NOMO-1 treated with dmso at 0.1 percent for 144 hours (cell line): ENCODE data around the gene ZNRF3.
A peak's percentile ranks its signal among the peaks of the same experiment; 100 is the strongest.

Experiments
- DNase-seq: peaks from one replicate; lab custom pipeline; 2025; ENCODE audit not compliant: unreplicated experiment; lab: John Stamatoyannopoulos, UW

The ZNRF3 gene

DNA sequence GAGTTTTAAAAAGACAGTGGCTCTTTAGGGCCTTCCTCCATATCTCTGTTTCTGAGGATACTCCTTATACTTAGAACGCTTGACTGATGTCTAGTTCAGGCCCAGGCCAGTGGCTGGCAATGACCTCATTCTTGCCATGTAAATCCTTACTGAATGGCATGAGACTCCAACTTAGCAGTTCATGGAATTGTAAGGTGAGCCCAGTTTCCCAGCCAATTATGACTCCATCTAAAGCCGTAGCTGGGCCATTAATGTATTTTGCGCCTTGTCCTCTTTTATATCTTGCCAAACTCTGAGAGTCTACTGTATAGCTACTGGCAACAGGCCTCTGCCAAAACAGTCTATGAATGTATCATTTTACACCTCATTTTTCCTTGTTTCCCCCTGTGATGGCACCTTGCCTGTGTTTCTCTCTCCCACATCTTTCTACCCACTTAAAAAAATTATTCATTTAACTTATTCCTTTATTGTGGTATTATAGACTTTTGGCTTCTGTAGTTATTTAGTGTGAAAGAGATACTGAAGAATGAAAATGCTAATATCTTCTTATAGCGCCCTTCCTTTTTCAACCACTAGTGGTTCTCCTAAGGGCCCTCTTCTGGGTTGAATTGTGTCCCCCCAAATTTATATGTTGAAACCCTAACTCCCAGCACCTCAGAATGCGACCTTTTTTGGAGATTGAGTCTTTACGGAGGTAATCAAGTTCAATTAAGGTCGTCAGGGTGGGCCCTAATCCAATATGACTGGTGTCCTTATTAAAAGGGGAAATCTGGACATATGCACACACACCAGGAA is 67.4 kb downstream of the ZNRF3 start:
- DNase-seq, result no peak

GRCh38 chr22:28951530-28951929 is 68.2 kb downstream of the ZNRF3 start:
- DNase-seq, result no peak

GRCh38 chr22:28951969-28952521 is 68.7 kb downstream of the ZNRF3 start:
- no peak for DNase-seq

GRCh38 chr22:28952857-28953256 is 69.5 kb downstream of the ZNRF3 start:
- no peak for DNase-seq

DNA sequence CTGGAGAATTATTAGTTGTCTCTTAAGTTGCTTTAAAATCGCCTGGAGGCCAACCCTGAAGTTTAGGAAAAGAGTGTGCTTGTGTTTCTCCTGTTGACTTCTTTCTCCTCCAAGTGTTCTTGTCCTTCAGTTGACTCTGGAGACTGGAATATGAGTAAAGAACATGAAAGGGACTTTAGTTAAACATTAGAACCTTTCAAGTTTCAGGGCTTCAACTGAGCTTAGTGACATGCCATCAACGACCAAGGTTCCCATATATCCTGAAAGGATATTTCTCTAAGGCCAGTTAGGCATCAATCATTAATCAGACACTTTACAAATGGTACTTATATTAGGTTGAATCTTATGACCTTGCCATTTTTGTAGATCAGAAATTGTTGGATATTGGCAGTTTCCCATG is 70.0 kb downstream of the ZNRF3 start:
- DNase-seq, result no peak

DNA sequence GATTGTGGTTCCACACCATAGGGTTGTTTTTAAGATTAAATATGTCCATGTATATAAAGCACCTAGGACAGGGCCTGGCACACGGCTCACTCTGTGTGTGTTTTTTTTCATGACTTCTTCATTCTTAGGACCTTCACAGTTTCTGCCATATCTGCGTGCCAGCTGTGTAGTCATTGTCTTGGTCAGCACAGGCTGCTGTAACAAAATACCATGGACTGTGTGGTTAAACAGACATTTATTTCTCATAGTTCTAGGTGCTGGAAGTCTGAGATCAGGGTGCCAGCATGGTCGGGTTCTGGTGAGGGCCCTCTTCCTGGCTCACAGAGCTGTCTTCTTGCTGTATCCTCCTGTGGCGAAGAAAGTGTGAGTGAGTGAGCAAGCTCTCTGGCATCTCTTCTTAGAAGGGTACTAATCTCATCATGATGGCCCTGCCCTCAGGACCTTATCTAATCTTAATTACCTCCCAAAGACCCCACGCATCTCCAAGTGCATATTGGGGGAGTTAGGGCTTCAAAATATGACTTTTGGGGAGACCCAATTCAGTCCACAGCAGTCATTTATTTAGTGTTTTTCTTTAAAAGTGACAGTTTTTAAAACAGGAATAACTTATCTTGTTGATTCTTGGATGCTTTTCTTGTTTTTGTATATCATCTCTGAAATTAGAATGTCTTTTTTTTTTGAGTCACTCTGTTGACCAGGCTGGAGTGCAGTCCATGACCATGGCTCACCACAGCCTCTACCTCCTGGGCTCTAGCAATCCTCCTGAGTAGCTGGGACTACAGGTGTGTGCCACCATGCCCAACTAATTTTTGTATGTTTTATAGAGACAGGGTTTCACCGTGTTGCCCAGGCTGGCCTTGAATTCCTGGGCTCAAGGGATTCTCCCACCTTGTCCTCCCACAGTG is 70.9 kb downstream of the ZNRF3 start:
- no peak for DNase-seq

GRCh38 chr22:28955817-28956216 is 72.4 kb downstream of the ZNRF3 start:
- peak; percentile 44 for DNase-seq

- no peak for DNase-seq
Measured at GRCh38 chr22:28956506-28956905, 73.1 kb downstream of the ZNRF3 start.

DNA sequence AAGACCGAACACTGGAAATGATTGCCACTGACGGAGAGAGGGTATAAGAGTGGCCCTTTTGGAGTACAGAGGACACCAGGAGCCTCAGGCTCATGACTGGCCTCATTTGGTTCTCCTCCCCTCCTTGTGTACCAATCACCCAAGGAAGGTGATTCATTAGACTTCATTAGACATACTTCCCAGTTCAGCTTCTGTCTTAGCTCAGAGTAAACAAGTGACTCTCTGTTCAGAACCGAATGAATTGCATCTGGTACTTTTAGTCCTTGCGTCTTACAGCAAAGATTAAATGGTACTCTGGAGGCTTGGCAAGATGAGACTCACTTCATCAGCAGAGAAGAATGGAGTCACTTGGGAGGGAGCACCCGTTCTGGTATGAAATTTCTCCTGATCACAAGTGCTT is 75.2 kb downstream of the ZNRF3 start:
- DNase-seq, result no peak

- DNase-seq, result no peak
Measured at GRCh38 chr22:28962042-28962554, 78.7 kb downstream of the ZNRF3 start.

DNA sequence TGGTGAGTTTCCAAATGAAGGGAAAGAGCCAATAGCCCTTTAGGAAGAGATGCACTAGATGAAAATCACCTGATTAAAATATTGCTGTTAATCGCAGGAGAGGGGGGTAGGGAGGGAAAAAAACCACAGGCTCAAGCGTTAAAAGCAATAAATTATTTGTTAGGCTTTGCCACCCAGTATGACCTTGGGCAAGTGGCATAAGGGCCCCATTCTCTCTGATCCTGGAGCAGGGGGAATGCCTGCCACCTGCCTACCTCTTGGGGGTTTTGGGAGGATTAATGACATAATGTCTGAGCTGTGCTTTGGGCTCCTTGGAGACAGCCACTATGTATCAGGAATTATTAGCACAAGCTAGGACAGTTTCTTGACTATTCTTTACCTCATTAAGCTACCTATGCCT is 80.0 kb downstream of the ZNRF3 start:
- DNase-seq, result no peak

GRCh38 chr22:28967163-28967665 is 83.8 kb downstream of the ZNRF3 start:
- no peak for DNase-seq

DNA sequence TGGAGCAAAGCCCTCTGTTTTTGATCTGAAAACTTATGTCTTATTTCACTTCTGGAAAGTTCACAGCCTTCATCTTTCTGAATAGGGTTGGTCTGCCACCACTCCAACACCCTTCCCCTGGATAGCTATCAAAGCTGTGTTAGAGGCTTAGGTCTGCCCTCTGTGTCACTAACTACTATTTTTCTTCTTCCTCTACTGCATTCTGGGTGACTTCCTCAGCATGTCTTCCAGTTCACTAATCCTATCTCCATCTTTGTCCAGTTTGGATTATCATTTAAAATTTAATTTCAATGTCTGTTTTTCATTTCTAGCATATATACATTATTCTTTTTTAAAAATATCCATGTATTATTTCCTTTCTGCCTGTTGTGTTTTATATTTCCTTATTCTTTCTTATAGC is 84.6 kb downstream of the ZNRF3 start:
- no peak for DNase-seq

DNA sequence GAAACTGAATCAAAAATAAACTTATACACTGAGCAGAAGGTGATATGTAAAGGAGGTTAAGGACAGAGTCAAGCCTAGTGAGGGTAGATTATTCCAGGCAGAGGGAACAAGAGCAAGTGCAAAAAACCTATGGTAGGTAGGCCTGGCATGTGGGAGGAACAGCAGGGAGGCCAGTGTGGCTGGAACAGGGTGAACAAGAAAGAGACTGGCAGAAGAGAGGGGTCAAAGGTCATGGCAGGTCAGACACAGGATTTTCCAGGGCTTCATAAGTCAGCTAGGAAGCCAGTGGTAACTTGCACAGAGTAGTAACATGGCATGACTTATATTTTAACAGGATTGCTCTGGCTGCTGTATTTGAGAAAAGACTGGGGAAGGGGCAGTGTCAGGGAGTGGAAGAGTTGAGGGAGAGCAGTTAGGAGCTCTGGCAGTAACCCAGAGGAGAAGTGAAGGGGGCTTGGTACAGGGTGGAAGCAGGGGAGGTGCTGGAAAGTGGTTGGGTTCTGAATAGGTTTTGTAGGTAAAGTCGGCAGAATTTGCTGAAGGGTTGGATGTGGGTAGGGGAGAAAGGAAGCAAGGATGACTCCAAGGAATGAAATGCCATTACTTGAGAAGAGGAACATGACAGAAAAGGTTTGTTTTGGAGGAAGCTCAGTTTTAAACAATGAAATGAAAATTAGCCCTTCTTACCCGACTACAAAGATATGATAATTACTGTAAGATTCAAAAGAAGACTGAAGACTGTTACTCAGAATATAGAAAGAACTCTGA is 86.2 kb downstream of the ZNRF3 start:
- DNase-seq, result no peak

DNA sequence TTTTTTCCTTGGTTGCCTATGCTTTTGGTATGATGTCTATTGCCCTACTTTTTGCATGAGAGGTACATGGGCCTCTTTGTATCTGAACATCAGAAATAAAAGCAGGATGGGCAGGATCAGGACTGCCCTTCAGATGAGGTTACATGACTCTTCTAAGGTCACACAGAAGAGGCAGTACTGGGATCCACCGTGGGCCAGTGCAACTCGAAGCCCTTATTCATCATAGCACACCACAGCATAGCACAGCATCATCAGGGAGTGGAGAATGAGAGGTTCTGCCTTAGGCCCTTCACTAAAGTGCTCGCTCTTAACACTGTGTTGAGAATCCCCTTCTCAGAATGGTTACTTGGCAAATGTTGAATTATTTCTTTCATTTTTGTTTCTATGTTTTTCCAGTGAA is 90.0 kb downstream of the ZNRF3 start:
- no peak for DNase-seq

GRCh38 chr22:28977060-28977459 is 93.7 kb downstream of the ZNRF3 start:
- DNase-seq, result no peak

GRCh38 chr22:28977481-28977971 is 94.2 kb downstream of the ZNRF3 start:
- DNase-seq, result no peak

GRCh38 chr22:28978158-28978557 is 94.8 kb downstream of the ZNRF3 start:
- DNase-seq, result no peak

GRCh38 chr22:28978863-28979796 is 95.8 kb downstream of the ZNRF3 start:
- DNase-seq, result no peak
